Suprapubic skin (tissue), 4 donors: ENCODE results near the gene SCYL3. TPM values are rescaled to one million over a fixed set of nuclear protein-coding genes. Genes with fewer than 3 reads are reported as not detected.

Experiments used
- DNase-seq, 2 donors: peaks; one replicate each; pipeline ENCODE4 v3.0.0-alpha.2; 2019; ENCODE audit warnings: low spot score in 2 of 2
- H3K27ac ChIP-seq: fragments of 200-600 bp; sonication (generic); one replicate; pipeline ENCODE4 v1.5.1; 2019
- H3K27me3 ChIP-seq: fragments of 200-600 bp; sonication (generic); one replicate; pipeline ENCODE4 v1.5.1; 2019
- H3K36me3 ChIP-seq: fragments of 200-600 bp; sonication (generic); one replicate; pipeline ENCODE4 v1.5.1; 2019
- H3K4me1 ChIP-seq: fragments of 200-600 bp; sonication (generic); one replicate; pipeline ENCODE4 v1.5.1; 2019
- H3K4me3 ChIP-seq: fragments of 200-600 bp; sonication (generic); one replicate; pipeline ENCODE4 v1.5.1; 2019; ENCODE audit warnings: mild to moderate bottlenecking
- H3K9me3 ChIP-seq: fragments of 200-600 bp; sonication (generic); one replicate; pipeline ENCODE4 v1.5.1; 2019
- CTCF ChIP-seq, 2 donors: fragments of 200-600 bp in 1 of 2; fragments of 450-650 bp in 1 of 2; sonication (generic) in 1 of 2; IDR thresholded peaks; one replicate each; pipeline ENCODE4 v1.5.1; 2016 to 2019; ENCODE audit warnings: antibody characterized with exemption in 2 of 2, mild to moderate bottlenecking in 1 of 2, moderate library complexity in 1 of 2
- EP300 ChIP-seq: sonication (generic); formaldehyde crosslinking; IDR thresholded peaks from one replicate; pipeline ENCODE4 v1.6.1; 2017; ENCODE audit warnings: antibody characterized with exemption
- POLR2A ChIP-seq, 2 donors: fragments of 450-650 bp; IDR thresholded peaks; one replicate each; pipeline ENCODE4 v1.6.1; 2017; ENCODE audit warnings: antibody characterized with exemption in 2 of 2, mild to moderate bottlenecking in 2 of 2, moderate library complexity in 2 of 2
- POLR2AphosphoS5 ChIP-seq, 3 donors: sonication (generic); formaldehyde crosslinking; IDR thresholded peaks; one replicate each; pipeline ENCODE4 v1.6.1; 2017; ENCODE audit warnings: antibody characterized with exemption in 3 of 3
- WGBS: methylation state at CpG from one replicate; pipeline ENCODE4 v1.1.5; 2018; 5-methylcytosine and 5-hydroxymethylcytosine counted together
- total RNA-seq, 4 donors: library from RNA; depleted of rRNA; stranded (reverse); fragments of >200 nt; gene quantifications; one replicate each; pipeline ENCODE4 v1.1.0, GENCODE V29; 2016

SCYL3 gene
- total RNA-seq, 4 donors from 2014 or later = 10.8 to 18.3 (median 14.6) TPM

GRCh38 chr1:169886422-169886821, 7.3 kb downstream of the SCYL3 start:
- no peak overlapping the region for H3K27ac ChIP-seq
- TF ChIP-seq POLR2AphosphoS5 (IDR thresholded peaks at IDR 0.05) = no peak
- H3K4me3 ChIP-seq = no peak overlapping the region
- 56% methylated on average over 1 of the region's 1 CpG for WGBS
- H3K4me1 ChIP-seq = peaks cover 26% of the 10 kb centered on the region
- no peak for DNase-seq
- no peaks in the 10 kb centered on the region for H3K27me3 ChIP-seq
- no peaks in the 10 kb centered on the region for H3K9me3 ChIP-seq
- peaks cover 39% of the 10 kb centered on the region for H3K36me3 ChIP-seq

- Histone ChIP-seq H3K4me1 (peaks cover 19% of the 10 kb centered on the region), H3K4me3 (no peak overlapping the region), H3K36me3 (peaks cover 39% of the 10 kb centered on the region), H3K27ac (no peak overlapping the region), H3K9me3 (no peaks in the 10 kb centered on the region), H3K27me3 (no peaks in the 10 kb centered on the region)
- 81% methylated on average over 2 of the region's 2 CpGs for WGBS
- TF ChIP-seq POLR2AphosphoS5 (IDR thresholded peaks at IDR 0.05) (no peak), CTCF (IDR thresholded peaks at IDR 0.05) (no peak), EP300 (no peak), POLR2A (IDR thresholded peaks at IDR 0.05) (no peak)
- DNase-seq = no peak
These were observed 8.5 kb downstream of the SCYL3 start for GRCh38 chr1:169885207-169885606.

GRCh38 chr1:169884634-169885033, 9.1 kb downstream of the SCYL3 start:
- Histone ChIP-seq H3K4me1 (peaks cover 17% of the 10 kb centered on the region), H3K9me3 (no peaks in the 10 kb centered on the region), H3K27ac (no peak overlapping the region), H3K4me3 (no peak overlapping the region), H3K27me3 (no peaks in the 10 kb centered on the region), H3K36me3 (peaks cover 39% of the 10 kb centered on the region)
- TF ChIP-seq POLR2AphosphoS5 (IDR thresholded peaks at IDR 0.05) (no peak), EP300 (no peak), CTCF (IDR thresholded peaks at IDR 0.05) (no peak), POLR2A (IDR thresholded peaks at IDR 0.05) (no peak)
- DNase-seq = no peak

GRCh38 chr1:169882039-169882511, 11.6 kb downstream of the SCYL3 start:
- DNase-seq = no peak
- TF ChIP-seq POLR2A (IDR thresholded peaks at IDR 0.05) (no peak), POLR2AphosphoS5 (IDR thresholded peaks at IDR 0.05) (no peak), CTCF (IDR thresholded peaks at IDR 0.05) (no peak), EP300 (no peak)
- no peak overlapping the region for H3K27ac ChIP-seq
- peaks cover 3% of the 10 kb centered on the region for H3K4me1 ChIP-seq
- H3K4me3 ChIP-seq = no peak overlapping the region
- H3K9me3 ChIP-seq = no peaks in the 10 kb centered on the region
- 97% methylated on average over 8 of the region's 20 CpGs for WGBS
- peaks cover 42% of the 10 kb centered on the region for H3K36me3 ChIP-seq
- H3K27me3 ChIP-seq = no peaks in the 10 kb centered on the region

GRCh38 chr1:169879034-169879840, 14.5 kb downstream of the SCYL3 start:
- H3K4me3 ChIP-seq = no peak overlapping the region
- TF ChIP-seq CTCF (IDR thresholded peaks at IDR 0.05) (no peak), EP300 (no peak), POLR2A (IDR thresholded peaks at IDR 0.05) (no peak), POLR2AphosphoS5 (IDR thresholded peaks at IDR 0.05) (no peak)
- H3K9me3 ChIP-seq = no peaks in the 10 kb centered on the region
- WGBS = 83% methylated on average over 4 of the region's 4 CpGs
- no peak for DNase-seq
- H3K27me3 ChIP-seq = no peaks in the 10 kb centered on the region
- H3K36me3 ChIP-seq = peaks cover 54% of the 10 kb centered on the region
- peaks cover 3% of the 10 kb centered on the region for H3K4me1 ChIP-seq
- H3K27ac ChIP-seq = no peak overlapping the region
